ENCODE data around the gene DNASE1L3. TPM values are rescaled to one million over a fixed set of nuclear protein-coding genes. Genes with fewer than 3 reads are reported as not detected.

Gene DNASE1L3
- polyA plus RNA-seq, 3 donors, result 0.19 TPM; not detected in 2

GRCh38 chr3:58200846-58201355 is 9.9 kb downstream of the DNASE1L3 start:
- intact Hi-C loops (cut with micrococcal nuclease), result no loop called here
- 7% methylated on average over 3 of the region's 11 CpGs for WGBS (ENCODE audit: insufficient coverage)
- H3K4me3 ChIP-seq (replicated peaks in 1 of 3; ENCODE audit: low read depth in 2 of 3, low read length in 3 of 3), result no peak overlapping the region
- peak overlapping the region; percentile 30 for H3K9ac ChIP-seq (ENCODE audit: insufficient read depth, low read length, poor library complexity, severe bottlenecking)
- no peaks in the 10 kb centered on the region for H3K36me3 ChIP-seq (replicated peaks in 1 of 2; ENCODE audit: control insufficient read depth in 1 of 2, insufficient read depth in 2 of 2, low read length in 2 of 2)
- no peak for TF ChIP-seq CTCF (IDR thresholded peaks at IDR 0.05)
- DNase-seq, result no peak
- peaks cover 20 to 22% of the 10 kb centered on the region in 2 donors for H3K4me1 ChIP-seq (ENCODE audit: control insufficient read depth in 1 of 2, insufficient read depth in 2 of 2, low read length in 2 of 2)
- Mint-ChIP-seq H3K4me1 (peaks cover 23% of the 10 kb centered on the region), H3K27me3 (ENCODE audit: low read depth in 3 of 3) (peaks cover 0 to 5% (median 2%) of the 10 kb centered on the region in 3 donors), H3K4me3 (peak overlapping the region in 1 of 2 donors; percentile 30), H3K27ac (no peak overlapping the region), H3K36me3 (no peaks in the 10 kb centered on the region), H3K9me3 (peaks cover 0 to 10% (median 4%) of the 10 kb centered on the region in 7 donors)
- H3K27me3 ChIP-seq (ENCODE audit: control insufficient read depth in 2 of 2, insufficient read depth in 2 of 2, low read length in 2 of 2), result no peaks in the 10 kb centered on the region
- no peak overlapping the region for H2AFZ ChIP-seq (ENCODE audit: insufficient read depth, low read depth, low read length, poor library complexity, severe bottlenecking)
- H3K4me2 ChIP-seq (replicated peaks; ENCODE audit: extremely low read depth, low read length, poor library complexity, severe bottlenecking), result no peak overlapping the region
- no peaks in the 10 kb centered on the region for H4K20me1 ChIP-seq (ENCODE audit: insufficient read depth, low read length)
- H3K9me3 ChIP-seq (replicated peaks in 1 of 2; ENCODE audit: control insufficient read depth in 1 of 2, insufficient read depth in 1 of 2, low read length in 2 of 2), result no peaks in the 10 kb centered on the region
- no peak overlapping the region for H3K27ac ChIP-seq (ENCODE audit: low read depth in 1 of 2, low read length in 2 of 2)
- no peaks in the 10 kb centered on the region for H3K79me2 ChIP-seq (ENCODE audit: insufficient read depth, low read length)

DNA sequence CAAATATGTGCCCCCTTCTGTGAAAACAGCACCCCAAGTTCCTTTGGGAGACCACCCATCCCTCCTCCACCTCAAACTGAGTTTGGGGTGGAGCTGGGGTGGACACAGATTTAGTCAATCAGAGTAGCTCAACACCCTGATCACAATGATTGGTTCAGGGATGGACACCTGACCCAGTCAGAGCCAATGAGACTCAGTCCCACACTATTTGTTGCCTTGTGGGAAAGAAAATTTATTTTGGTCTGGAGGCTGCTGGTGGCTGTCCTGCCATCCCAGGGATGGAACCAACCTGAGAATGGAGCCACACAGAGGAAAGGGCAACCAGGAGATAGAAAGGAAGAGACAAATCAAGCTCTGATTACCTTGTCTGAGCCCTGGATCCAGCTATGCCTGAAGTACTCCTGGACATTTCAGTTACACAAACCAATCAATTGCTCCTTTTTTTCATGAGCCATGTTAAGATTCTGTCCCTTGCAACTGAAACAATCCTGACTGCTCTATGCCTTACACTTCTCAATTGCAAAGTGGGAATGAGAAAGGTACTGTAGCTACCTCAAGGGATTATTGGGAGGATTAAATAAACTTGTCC is 10.6 kb downstream of the DNASE1L3 start:
- Histone ChIP-seq H3K9me3 (replicated peaks in 1 of 2; ENCODE audit: control insufficient read depth in 1 of 2, insufficient read depth in 1 of 2, low read length in 2 of 2) (no peaks in the 10 kb centered on the region), H3K4me2 (replicated peaks; ENCODE audit: extremely low read depth, low read length, poor library complexity, severe bottlenecking) (no peak overlapping the region), H2AFZ (ENCODE audit: insufficient read depth, low read depth, low read length, poor library complexity, severe bottlenecking) (no peak overlapping the region), H3K9ac (ENCODE audit: insufficient read depth, low read length, poor library complexity, severe bottlenecking) (no peak overlapping the region), H3K27ac (ENCODE audit: low read depth in 1 of 2, low read length in 2 of 2) (no peak overlapping the region), H3K27me3 (ENCODE audit: control insufficient read depth in 2 of 2, insufficient read depth in 2 of 2, low read length in 2 of 2) (no peaks in the 10 kb centered on the region), H3K36me3 (replicated peaks in 1 of 2; ENCODE audit: control insufficient read depth in 1 of 2, insufficient read depth in 2 of 2, low read length in 2 of 2) (no peaks in the 10 kb centered on the region), H3K4me1 (ENCODE audit: control insufficient read depth in 1 of 2, insufficient read depth in 2 of 2, low read length in 2 of 2) (peaks cover 21 to 22% of the 10 kb centered on the region in 2 donors), H4K20me1 (ENCODE audit: insufficient read depth, low read length) (no peaks in the 10 kb centered on the region), H3K4me3 (replicated peaks in 1 of 3; ENCODE audit: low read depth in 2 of 3, low read length in 3 of 3) (no peak overlapping the region), H3K79me2 (ENCODE audit: insufficient read depth, low read length) (no peaks in the 10 kb centered on the region)
- DNase-seq, result no peak
- peaks cover 0 to 2% (median 0%) of the 10 kb centered on the region in 3 donors for H3K27me3 Mint-ChIP-seq (ENCODE audit: low read depth in 3 of 3)
- peaks cover 23% of the 10 kb centered on the region for H3K4me1 Mint-ChIP-seq
- no peak overlapping the region for H3K4me3 Mint-ChIP-seq
- intact Hi-C loops (cut with micrococcal nuclease), result no loop called here
- no peak for TF ChIP-seq CTCF (IDR thresholded peaks at IDR 0.05)
- H3K9me3 Mint-ChIP-seq, result peaks cover 0 to 10% (median 4%) of the 10 kb centered on the region in 7 donors
- no peak overlapping the region for H3K27ac Mint-ChIP-seq
- H3K36me3 Mint-ChIP-seq, result no peaks in the 10 kb centered on the region

Measured in CD14-positive monocyte (primary cell).